Measurements from ENCODE around the gene PGLYRP4.
"Not testable (repeated sequence)": the region's sequence is repeated elsewhere in the genome, so short reads cannot be mapped to it uniquely, and the experiment has no call there.

PGLYRP4 gene

DNA sequence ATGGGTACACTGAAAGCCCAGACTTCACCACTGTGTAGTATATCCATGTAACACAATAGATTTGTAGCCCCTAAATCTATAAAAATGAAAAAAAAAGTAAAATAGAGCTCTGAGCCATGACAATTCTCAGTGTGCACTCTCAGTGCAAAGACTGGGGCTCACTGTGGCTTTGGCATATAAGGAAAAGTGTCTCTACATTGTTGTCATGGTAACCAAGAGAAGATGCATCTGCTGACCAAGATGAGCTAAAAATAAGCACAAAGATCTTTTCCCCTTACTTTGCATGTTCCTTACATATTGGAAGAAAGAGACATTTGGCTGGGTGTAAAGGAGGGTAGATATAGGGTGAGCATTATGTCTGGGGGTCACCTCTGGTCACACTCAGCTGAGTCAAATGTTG, 12.0 kb downstream of the PGLYRP4 start:
- no peak for DNase-seq

DNA sequence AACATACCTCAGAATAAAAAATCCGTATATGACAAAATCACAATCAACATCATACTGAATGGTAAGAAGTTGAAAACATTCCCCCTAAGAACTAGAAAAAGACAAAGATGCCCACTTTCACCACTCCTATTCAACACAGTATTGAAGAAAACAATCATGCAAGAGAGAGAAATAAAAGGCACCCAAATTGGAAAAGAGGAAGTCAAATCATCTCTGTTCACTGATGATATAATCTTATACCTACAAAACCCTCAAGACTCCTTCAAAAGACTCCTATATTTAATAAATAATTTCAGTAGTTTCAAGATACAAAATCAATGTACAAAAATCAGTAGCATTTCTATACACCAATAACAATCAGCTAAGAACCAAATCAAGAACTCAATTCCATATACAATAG, 14.7 kb downstream of the PGLYRP4 start:
- no peak for DNase-seq

DNA sequence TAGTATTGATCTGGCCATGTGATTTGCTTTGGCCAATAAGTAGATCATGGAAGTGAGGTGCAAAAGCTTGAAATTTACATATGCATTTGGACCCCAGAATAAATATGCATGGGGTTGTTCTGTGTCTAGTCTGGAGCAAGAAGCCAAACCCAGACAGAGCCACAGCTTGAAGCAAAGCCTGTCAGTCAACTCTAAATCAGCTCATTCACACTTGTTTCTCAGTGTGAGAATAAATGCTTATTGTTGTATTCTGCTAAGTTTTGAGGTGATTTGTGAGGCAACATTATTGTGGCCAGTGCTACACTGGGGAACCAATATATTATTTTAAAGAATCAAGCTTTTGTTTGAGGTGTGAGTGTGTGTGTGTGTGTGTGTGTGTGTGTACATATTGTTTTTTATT, 23.7 kb downstream of the PGLYRP4 start:
- DNase-seq, result no peak

DNA sequence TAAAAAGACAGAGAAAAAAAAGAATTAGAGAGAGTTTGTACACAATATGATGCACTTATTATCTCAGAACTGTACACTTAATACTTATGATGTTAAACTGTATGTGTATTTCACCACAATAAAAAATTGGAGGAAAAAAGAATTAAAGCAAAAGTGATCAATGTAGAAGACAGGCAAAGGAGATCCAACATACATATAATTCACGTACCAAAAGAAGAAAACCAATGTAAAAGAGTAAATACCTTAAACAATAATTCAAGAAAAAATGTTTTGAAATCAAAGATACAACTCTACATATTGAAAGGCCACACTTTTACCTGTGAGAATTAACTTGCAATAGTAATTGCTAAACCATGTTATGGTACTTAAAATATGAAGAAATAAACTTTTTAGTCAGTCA, 26.1 kb downstream of the PGLYRP4 start:
- DNase-seq, result no peak

DNA sequence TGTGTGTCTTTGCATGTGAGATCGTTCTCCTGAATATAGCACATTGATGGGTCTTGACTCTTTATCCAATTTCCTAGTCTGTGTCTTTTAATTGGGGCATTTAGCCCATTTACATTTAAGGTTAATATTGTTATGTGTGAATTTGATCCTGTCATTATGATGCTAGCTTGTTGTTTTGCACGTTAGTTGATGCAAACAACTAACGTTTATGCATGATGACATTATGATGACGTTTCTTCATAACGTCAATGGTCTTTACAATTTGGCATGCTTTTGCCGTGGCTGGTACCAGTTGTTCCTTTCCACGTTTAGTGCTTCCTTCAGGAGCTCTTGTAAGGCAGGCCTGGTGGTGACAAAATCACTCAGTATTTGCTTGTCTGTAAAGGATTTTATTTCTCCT, 30.5 kb downstream of the PGLYRP4 start:
- not testable (repeated sequence) for DNase-seq

DNA sequence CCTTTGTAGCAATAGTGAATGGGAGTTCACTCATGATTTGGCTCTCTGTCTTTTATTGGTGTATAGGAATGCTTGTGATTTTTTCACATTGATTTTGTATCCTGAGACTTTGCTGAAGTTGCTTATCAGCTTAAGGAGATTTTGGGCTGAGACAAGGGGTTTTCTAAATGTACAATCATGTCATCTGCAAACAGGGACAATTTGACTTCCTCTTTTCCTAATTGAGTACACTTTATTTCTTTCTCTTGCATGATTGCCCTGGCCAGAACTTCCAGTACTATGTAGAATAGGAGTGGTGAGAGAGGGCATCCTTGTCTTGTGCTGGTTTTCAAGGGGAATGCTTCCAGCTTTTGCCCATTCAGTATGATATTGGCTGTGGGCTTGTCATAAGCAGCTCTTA, 32.6 kb downstream of the PGLYRP4 start:
- DNase-seq, result not testable (repeated sequence)

DNA sequence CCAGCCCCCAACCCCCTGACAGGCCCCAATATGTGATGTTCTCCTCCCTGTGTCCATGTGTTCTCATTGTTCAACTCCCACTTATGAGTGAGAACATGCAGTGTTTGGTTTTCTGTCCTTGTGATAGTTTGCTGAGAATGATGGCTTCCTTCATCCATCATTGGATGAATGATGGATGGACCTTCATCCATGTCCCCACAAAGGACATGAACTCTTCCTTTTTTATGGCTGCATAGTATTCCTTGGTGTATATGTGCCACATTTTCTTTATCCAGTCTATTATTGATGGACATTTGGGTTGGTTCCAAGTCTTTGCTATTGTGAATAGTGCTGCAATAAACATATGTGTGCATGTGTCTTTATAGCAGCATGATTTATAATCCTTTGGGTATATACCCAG, 34.3 kb downstream of the PGLYRP4 start:
- not testable (repeated sequence) for DNase-seq

DNA sequence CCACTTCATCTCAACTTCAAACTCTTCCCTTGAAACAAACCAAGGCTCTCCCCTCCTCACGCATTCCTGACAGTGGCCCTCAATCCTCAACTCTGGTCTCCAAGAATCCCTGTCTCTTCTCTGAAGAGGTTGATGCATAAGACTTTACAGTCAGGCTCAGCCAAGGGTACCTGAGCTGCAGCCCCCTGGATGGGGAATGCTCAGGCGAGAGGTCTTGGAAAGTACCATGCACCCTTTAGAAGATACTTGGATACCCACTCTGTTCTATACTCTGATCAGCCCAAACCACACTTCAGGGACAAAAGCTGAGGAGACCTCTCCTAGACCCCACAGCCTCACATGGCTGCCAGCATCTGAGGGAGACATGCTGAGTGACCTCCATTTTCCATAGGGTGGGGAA, 35.4 kb downstream of the PGLYRP4 start:
- DNase-seq, result no peak

DNA sequence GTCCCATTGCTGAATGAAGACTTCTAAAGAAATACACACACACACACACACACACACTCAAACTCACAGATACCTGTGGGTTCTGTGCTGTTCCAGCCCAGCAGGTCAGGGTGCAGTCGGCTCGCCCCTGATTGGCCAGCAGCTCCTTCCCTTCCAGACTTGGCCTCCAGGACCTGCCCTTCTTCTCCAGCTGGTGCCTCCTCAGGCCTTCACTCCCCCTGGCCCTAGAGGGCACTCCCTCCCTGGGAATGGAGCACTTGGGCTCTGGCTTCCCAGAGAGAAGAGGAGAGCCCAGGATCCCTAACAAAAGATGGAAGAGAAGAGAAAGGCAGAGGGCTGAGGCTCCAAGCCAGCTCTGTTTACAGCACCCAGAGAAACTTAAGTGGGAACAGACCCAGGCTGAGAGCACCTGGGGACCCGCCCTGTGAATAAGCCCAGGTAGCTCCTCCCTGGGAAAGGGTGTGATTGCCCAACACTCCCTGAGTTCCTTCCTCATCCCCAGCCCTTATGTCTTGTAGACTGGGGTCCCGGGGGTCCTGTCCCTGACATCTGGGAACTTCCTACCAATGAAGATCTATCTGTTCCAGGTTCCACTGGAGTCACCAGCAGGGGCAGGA, 36.0 kb downstream of the PGLYRP4 start, which contains the start of gene PGLYRP3:
TSS of gene PGLYRP3 (minus strand) at position 383 of the 617 bp plus-strand sequence. CDS start 2,287 bp downstream, outside the sequence.
- no peak for DNase-seq

DNA sequence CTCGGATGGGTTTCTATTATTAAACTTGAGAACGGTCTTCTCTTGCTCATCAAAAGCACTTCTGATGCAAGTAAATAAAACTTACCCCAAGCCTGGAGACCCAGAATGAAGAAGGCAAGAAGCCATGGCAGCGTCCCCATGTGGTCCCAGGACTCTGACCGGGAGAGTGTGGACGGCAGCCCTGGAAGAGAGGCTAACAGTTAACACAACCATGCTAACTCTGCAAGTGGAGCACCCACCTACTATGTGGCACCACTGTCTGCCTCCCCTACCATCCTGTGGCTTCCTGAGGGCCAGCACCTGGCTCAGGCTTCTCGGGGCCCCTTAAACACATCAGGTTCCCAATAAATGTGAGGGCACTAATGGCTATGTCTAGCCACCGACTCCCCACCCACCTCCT, 38.1 kb downstream of the PGLYRP4 start:
- no peak for DNase-seq

DNA sequence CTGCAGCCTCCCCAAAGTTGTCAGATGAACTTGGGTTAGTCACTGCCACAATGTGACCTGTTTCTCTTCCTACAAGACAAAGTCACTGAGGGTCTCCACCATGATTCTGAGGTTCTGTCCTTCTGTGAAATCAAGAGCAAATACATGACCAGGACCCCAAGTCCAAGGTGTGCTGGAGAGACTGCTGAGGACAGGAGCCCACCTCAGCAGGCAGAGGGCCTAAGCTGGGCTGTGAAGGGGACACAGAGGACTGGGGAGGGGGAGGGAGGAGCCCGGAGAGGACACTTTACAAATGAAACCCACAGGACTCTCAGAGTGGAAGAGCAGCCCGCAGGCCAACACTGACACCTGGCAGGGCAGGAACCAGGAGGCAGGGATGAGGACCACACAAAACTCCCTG, 39.2 kb downstream of the PGLYRP4 start:
- DNase-seq, result no peak

DNA sequence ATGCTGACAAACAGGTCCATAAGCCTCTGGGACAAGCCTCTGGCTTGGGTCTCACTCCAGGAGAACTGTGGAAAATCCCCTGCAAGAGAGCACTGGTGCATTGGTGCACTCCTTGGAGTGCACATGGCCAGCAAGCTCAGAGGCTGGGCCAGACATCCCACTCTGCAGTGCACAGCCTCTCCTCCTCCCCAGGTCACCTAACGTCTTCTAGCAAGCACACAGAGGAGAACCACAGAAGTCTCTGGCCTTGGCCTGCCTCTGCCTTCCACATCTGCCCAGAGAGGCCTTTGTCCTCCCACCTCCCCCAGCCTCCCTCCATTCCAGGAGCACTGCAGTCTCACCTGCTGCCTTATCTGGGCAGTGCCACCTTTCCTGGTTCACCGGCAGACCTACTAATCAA, 40.1 kb downstream of the PGLYRP4 start:
- DNase-seq, result no peak

DNA sequence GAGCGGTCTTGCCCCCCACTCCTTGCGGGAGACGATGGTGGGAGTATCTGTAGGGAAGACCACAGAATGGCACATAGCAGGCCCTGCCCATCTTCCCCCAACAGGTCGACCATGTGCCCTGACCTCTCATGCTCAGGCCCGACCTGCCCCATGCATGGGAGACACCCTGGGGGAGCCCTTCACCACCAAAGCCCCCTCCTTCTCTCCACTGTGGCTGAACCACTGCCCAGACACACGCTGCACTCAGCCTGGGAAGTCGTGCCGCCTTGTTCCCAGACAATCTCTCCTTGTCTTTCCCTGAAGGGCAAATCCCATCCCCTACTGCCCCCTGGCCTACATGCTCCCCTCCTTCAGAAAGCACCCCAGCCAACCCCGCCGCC, 41.4 kb downstream of the PGLYRP4 start:
- no peak for DNase-seq

DNA sequence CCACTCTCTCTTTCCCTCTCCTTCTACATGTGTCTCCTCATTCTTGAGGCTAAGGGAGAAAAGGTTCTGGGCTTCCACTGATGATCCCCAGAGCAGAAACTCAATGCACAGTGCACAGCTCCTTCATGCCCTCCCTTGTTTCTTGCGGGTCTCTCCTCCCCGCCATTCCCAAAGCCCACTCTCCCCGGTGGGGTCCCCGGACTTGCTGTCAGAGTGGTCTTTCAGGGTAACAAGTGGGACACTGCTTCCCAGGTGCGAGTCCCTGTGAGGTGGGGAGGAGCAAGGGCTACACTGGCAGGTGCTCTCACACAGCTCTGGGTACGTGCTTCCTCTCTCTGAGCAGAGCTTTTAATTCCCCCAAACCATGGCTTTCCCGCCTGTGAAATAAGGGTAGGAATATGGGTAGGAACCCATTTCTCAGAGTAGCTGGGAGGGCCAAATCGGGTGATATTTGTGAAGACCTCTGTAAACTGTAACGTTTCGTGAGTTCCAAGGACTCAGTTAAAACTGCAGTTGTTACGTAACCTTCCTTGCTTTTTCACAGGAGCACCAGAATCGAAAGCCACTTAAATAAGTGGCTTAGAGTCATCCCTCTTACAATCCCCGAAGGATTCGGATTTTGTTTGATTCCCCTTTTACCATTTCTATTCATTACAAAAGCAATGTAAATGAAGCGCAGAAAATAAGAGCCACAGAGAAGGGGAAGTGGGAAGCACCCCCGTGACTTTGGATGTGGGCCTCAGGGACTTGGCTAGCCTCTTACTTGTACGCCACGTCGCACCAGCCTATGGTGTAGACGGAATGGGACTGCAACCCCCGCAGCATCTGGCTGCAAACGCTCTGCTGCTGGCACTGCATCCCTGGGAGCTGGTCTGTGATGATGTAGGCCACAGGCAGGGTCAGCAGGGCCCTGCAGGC, 42.1 kb downstream of the PGLYRP4 start:
- no peak for DNase-seq

DNA sequence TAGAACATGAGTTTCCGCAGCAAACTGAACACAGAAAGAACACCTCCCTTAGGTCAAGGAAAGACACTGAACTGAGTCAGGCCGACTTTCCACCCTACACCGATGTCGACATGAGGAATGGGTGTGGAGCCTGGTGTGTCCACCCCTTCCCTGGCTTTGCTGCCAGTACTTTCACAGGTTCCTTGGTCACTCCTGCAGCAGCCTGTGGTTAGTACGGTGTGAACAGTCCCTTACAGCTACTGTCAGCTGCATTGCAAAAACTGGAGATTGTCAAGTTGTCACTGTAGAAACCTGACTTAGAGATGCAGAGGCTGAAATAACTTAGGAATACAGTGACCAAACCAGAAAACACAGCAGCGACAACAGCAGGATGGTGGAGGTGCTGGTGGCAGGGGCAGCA, 43.0 kb downstream of the PGLYRP4 start:
- DNase-seq, result no peak

DNA sequence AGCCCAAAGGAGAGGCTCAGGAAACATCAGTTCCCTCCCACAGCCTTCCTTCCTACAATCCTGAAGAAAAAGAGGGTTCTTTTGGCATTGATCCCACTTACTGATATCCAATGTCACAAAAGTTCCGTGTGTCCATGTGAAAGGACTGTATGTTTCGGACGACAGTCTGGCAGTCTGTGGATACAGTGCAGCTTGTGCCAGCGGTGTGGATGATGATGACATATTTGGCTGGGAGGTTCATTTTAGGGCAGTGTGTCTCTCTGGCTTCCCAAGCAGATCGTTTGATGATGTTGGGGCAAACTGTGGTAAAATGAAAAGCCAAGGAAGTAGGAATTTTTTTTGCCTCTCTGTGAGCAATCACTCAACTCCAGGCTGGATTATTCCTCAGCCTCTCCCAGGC, 46.3 kb downstream of the PGLYRP4 start:
- no peak for DNase-seq

DNA sequence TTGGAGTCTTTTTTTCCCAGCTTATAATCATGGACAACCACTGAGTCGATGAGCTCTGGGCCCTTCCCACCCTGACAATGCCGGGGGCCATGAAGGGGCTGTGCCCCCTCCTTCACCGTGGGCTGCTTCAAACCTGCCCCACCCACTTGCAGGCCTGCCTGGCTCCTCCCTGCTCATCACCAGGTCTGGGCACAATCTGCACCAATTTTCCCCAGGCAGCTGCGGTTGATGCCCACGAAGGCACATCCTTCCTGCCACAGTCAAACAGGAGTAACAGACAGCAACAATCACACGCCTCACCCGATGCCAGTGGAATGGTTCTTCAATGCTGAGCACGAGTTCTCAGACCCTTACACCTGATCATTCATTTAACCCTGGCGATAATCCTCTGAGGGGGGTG, 54.8 kb downstream of the PGLYRP4 start:
- DNase-seq, result no peak

DNA sequence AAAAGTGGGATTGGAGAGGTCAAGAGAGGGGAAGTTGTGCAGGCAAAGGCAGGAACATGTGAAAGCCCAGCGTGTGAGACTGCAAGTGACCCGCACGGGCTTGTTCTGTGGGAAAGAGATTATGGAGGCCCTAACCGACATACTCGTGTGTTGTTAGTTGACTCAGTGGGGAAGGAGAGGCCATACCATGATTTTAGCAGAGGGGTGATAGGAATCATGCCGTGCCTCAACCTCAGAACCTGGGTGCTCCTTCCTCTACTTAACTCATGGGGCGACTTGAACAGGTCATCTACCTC, 55.2 kb downstream of the PGLYRP4 start:
- no peak for DNase-seq

DNA sequence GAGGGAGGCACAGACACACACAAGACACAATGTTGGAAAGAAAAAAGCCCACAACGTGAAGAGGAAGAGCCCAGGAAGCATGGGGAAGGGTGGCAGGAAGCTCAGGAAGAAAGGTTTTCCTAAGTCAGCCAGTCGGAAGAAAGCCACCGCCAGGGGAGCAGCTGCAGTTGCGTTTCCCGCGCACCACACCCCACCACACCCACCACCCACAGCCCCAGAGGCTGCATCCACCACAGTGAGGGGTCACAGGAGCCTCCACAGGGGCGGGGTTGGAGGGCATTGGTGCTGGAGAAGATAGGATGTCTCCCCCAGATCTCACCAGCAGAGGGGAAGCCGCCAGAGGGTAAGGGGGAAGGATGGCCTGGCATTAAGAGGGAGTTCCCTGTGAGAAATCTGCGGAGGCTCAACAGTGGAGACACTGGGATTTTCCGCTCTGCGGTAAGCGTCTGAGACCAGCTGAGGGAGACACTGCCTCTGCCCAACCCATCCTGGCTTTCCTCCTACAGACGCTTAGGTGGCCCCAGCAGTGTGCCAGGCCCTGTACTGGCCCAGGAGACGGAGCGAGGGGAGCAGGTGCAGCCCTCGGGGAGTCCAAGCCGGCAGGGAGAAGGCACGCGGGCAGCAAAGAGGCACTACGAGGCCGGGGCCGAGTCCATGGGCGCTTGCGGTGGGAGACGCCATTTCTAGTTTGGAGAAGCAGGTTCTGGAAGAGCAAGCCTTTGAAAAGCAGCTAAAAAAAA, 55.7 kb downstream of the PGLYRP4 start:
- no peak for DNase-seq

DNA sequence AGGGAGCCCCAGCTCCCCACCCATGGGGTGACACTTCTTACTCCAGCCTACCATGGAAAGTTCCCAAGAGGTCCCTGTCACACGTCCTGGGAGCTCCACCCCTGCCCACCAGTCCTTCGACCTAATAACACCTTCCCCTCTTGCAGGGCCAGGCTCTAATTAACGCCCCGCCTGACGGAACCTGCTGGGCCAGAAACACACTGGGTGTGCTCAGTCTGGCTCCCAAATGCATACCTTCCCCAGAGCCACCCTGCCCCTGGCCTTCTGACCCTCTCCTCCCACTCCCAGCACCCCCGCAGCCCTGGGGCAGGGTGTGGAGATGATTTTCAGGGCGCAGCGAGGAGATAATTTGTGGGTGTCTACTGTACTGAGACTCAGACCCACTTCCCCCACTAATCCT, 56.5 kb downstream of the PGLYRP4 start:
- DNase-seq, result no peak

DNA sequence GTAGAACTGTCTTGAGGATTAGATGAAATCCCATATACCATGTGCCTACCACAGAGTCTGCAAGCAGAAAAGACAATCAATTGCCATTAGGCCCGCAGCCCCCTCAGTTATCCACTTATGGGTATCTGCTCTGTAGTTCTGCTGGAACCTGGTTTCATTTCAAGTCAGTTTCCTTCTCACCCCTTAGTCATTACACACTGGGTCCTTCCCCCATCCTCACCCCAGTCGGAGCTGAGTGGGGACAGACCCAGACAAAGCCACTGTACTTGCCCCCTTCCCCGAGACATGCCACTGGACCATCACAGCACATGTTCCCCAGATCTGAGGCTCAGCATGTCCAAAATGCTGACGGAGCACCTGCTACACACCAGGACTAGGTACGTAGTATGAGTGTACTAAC, 57.1 kb downstream of the PGLYRP4 start:
- no peak for DNase-seq

DNA sequence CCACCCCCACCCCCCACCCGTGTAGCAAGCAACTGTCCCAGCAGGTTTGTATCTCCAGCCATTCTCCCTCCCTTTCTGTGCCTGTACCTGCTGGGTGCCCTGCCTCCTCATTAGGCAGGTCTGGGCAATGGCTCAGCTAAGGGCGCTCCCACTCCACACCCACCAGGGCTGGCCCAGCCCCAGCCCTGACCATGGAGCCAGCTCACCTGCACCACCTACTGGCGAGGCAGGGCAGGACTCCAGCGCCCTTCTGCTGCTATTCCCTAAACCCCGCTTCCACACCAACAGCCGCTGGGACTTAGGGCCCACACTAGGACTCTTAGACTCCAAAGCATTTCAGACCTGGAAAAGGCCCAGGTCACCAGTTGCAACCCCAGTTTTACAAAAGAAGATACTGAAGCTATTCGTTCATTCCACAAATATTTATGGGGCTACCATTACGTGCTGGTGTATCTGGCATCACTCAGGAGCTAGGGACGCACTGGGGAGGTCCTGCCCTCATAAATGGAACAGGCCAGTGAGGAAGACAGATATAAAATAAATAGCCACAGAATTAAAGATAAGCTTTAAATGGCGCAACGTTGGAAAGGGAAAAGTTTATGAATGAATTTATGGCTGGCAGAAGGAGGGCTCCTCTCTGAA, 59.9 kb downstream of the PGLYRP4 start:
- DNase-seq, result no peak
